HUES6 (cell line): ENCODE measurements around the gene C10orf62.
"Not testable (repeated sequence)": the region's sequence is repeated elsewhere in the genome, so short reads cannot be mapped to it uniquely, and the experiment has no call there.

Experiments used
- H3K27ac ChIP-seq: 2 replicates; pipeline ENCODE4 v1.7.0; 2013; ENCODE audit warnings: low read depth, mild to moderate bottlenecking, low read length, inconsistent platforms
- H3K27me3 ChIP-seq: 2 replicates; pipeline ENCODE4 v1.6.1; 2013; ENCODE audit warnings: low read length; ENCODE audit not compliant: control insufficient read depth, insufficient read depth
- H3K36me3 ChIP-seq: 2 replicates; pipeline ENCODE4 v1.6.1; 2013; ENCODE audit warnings: low read length; ENCODE audit not compliant: control insufficient read depth, insufficient read depth
- H3K4me1 ChIP-seq: 2 replicates; pipeline ENCODE4 v1.6.1; 2013; ENCODE audit warnings: low read length; ENCODE audit not compliant: control insufficient read depth, insufficient read depth
- H3K4me3 ChIP-seq: 2 replicates; pipeline ENCODE4 v1.5.1; 2013; ENCODE audit warnings: low read depth, low read length
- H3K9ac ChIP-seq: one replicate; pipeline ENCODE4 v1.6.1; 2013; ENCODE audit warnings: mild to moderate bottlenecking, low read length
- H3K9me3 ChIP-seq: 2 replicates; pipeline ENCODE4 v1.6.1; 2013; ENCODE audit warnings: low read depth, low read length; ENCODE audit not compliant: control insufficient read depth, insufficient read depth

C10orf62 gene

DNA sequence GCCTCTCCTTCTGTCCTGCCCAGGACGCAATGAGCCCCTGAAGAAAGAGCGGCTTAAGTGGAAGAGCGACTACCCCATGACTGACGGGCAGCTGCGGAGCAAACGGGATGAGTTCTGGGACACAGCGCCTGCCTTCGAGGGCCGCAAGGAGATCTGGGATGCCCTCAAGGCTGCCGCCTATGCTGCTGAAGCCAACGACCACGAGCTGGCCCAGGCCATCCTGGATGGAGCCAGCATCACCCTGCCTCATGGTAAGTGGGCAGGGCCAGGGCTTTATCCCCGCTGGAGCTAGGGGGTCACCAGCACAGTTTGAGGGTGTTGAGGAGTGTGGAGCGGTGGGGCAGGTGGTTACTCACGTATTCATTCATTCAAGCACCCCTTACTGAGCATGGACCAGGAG, 21.6 kb upstream of the C10orf62 start:
- Histone ChIP-seq H3K9ac (no peak overlapping the region), H3K4me1 (0 out of 2 replicates have a peak, but pooled peaks cover 6% of the 10 kb centered on the region), H3K27ac (no peak overlapping the region), H3K27me3 (no peaks in the 10 kb centered on the region), H3K9me3 (no peaks in the 10 kb centered on the region), H3K36me3 (peaks cover 27% of the 10 kb centered on the region), H3K4me3 (no peak overlapping the region)

DNA sequence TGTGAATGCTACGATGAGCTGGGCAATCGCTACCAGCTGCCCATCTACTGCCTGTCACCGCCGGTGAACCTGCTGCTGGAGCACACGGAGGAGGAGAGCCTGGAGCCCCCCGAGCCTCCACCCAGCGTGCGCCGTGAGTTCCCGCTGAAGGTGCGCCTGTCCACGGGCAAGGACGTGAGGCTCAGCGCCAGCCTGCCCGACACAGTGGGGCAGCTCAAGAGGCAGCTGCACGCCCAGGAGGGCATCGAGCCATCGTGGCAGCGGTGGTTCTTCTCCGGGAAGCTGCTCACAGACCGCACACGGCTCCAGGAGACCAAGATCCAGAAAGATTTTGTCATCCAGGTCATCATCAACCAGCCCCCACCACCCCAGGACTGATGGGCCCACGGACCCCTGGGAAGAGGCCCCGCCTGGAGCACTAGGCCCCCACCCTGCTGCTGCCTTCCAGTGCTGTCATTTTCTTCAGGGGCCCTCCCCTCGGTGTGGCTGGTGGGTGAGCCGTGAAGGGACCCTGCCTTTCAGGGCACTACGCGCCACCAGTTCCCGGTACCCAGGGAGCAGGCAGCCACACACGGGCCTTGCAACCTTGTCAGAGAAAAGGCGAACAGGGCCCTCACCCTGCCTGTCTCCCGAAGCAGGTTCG, 19.3 kb upstream of the C10orf62 start:
- peaks cover 27% of the 10 kb centered on the region for H3K36me3 ChIP-seq
- no peak overlapping the region for H3K4me3 ChIP-seq
- no peaks in the 10 kb centered on the region for H3K9me3 ChIP-seq
- no peak overlapping the region for H3K9ac ChIP-seq
- 0 out of 2 replicates have a peak overlapping the region, but pooled peaks have one; percentile 28 for H3K27ac ChIP-seq
- H3K27me3 ChIP-seq: no peaks in the 10 kb centered on the region
- peaks cover 16% of the 10 kb centered on the region for H3K4me1 ChIP-seq

DNA sequence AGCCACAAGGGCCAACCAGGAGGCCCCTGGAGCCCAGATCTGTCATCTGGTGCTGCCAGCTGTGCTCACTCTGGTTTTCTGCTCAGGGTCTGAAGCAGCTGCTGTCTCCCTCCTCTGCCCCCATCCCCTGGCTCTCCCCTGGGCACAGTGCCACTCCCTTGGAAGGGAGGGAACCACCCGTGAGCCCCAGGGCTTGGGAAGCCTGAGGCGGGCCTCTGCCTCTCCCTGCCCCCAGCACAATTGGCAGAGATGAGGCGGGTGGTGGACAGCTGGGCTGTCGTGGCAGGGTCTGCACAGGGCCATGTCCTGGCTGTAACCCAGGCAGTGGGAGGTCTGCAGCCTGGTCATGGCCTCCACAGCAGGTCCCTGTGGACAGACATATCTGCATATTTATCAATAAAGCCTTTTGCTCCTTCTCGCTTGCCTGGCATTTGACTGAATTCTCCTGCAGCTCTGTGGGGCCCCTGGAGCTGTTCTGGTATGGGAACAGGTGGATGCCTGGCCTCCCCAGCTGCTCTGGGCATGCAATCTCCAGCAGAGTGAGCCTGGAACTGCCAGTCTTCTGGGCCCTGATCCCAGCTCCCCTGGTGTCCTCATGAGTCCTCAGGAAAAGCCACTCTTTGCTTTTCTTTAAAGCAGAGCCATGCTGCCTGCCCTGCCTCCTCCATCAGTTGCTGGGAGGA, 18.6 kb upstream of the C10orf62 start:
- Histone ChIP-seq H3K9ac (peak overlapping the region; percentile 20), H3K4me1 (peaks cover 16% of the 10 kb centered on the region)

DNA sequence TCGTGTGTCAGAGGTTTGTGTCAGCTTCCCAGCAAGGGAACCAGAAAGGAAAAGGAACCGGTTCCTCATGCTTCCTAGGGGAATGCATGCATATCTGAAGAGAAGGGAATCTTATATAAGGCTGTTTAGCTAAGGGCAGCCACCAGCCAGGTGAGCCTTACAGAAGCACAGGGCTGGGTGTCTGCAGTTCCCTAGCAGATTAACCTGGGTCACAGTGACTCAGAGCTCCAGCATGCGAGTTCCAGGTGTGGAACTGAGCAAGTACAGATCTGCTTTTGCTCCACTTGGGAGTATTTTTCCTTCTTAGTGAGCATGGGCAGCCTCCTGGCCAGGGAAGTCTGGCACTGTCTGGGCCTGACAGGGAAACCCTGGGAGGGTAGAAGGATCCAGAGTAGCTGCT, 17.9 kb upstream of the C10orf62 start:
- no peaks in the 10 kb centered on the region for H3K27me3 ChIP-seq
- no peaks in the 10 kb centered on the region for H3K9me3 ChIP-seq
- H3K4me3 ChIP-seq: no peak overlapping the region
- peaks cover 16% of the 10 kb centered on the region for H3K4me1 ChIP-seq
- peak overlapping the region; percentile 20 for H3K9ac ChIP-seq
- H3K36me3 ChIP-seq: peaks cover 27% of the 10 kb centered on the region
- H3K27ac ChIP-seq: no peak overlapping the region

More for the DNA sequence above, 18.6 kb upstream of the C10orf62 start:
- H3K4me3 ChIP-seq: no peak overlapping the region
- no peaks in the 10 kb centered on the region for H3K27me3 ChIP-seq
- peaks cover 27% of the 10 kb centered on the region for H3K36me3 ChIP-seq
- H3K9me3 ChIP-seq: no peaks in the 10 kb centered on the region
- no peak overlapping the region for H3K27ac ChIP-seq

DNA sequence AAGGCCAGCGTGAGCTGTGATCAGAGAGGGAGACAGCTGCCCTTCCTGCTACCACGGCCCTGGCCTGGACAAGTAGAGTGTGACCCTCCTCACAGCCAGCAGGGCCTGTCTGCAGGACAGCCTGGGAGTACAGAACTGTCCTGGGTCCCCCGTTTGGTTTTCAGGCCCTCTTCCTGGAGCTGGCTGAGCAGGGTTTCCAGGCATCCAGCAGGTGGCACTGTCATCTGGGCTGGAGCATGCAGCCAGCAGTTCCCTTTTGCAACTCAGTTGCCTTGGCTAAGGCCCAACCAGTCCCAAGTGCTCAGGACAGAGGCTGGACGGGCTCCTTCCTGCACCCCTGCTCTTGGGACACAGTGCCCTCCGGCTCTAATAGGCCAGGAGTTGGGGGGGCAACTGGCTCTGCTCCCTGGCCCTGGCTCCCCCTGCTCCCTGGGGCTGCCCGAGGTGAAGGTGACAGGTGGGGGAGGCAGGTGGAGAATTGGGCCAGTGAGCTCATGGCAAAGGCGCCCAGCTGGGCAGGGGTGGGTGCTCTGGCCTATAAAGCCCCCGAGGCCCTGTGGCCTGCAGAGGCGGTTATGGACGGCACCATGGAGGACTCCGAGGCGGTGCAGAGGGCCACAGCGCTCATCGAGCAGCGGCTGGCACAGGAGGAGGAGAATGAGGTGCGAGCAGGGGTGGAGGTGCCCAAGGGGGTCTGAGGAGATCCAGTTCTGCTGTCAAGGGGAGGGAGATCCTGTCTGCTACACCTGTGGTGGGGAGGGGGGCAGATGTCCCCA, 17.1 kb upstream of the C10orf62 start, which contains the start of gene ANKRD2:
ANKRD2 (plus strand) TSS at position 566 of the 776 bp plus-strand sequence; CDS start at position 576, 10 bp downstream.
- Histone ChIP-seq H3K9me3 (no peaks in the 10 kb centered on the region), H3K27me3 (no peaks in the 10 kb centered on the region), H3K4me3 (no peak within 1 kb of the TSS), H3K9ac (no peak within 1 kb of the TSS), H3K36me3 (peaks cover 27% of the 10 kb centered on the region), H3K27ac (no peak within 1 kb of the TSS), H3K4me1 (peaks cover 16% of the 10 kb centered on the region)

DNA sequence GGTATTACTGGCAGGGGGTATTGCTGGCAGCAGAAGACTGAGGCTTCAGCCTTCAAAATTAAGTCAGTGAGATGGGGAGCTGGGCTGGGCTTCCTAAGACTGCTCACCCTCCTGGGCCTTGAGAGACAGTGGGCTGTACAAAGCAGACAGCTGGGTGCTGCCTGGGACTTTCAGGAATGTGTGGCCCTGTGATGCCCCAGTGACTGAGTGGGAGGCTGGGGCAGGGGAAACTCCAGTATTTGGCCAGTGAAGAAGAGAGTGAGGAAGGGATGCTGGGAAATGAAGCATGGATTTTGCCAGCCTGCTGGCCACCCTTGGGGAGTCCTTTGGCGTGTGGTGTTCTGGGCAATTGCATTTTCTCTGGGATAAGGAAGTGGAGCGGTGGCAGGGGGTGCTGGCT, 16.5 kb upstream of the C10orf62 start:
- Histone ChIP-seq H3K9me3 (no peaks in the 10 kb centered on the region), H3K4me3 (no peak overlapping the region), H3K27ac (no peak overlapping the region), H3K27me3 (no peaks in the 10 kb centered on the region), H3K4me1 (peaks cover 16% of the 10 kb centered on the region), H3K36me3 (peaks cover 25% of the 10 kb centered on the region), H3K9ac (no peak overlapping the region)

DNA sequence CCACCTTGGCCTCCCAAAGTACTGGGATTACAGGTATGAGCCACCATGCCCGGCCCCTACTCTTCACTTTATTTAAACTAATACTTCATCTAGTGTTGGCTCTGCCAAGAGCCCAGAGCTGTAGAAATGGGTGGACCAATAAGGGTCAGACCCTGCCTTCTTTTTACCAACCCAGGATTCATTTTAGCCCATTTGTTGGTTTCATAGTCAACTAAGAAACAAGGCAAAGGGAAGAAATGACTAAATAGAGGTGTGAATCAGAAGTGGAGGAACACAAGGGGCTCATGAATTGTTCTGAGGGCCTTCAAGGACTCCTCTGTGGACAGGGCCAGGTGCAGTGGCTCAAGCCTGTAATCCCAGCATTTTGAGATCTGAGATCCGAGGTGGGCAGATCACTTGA, 15.8 kb upstream of the C10orf62 start:
- no peak overlapping the region for H3K27ac ChIP-seq
- no peak overlapping the region for H3K4me3 ChIP-seq
- H3K27me3 ChIP-seq: no peaks in the 10 kb centered on the region
- no peak overlapping the region for H3K9ac ChIP-seq
- no peaks in the 10 kb centered on the region for H3K9me3 ChIP-seq
- peaks cover 22% of the 10 kb centered on the region for H3K36me3 ChIP-seq
- peaks cover 16% of the 10 kb centered on the region for H3K4me1 ChIP-seq

DNA sequence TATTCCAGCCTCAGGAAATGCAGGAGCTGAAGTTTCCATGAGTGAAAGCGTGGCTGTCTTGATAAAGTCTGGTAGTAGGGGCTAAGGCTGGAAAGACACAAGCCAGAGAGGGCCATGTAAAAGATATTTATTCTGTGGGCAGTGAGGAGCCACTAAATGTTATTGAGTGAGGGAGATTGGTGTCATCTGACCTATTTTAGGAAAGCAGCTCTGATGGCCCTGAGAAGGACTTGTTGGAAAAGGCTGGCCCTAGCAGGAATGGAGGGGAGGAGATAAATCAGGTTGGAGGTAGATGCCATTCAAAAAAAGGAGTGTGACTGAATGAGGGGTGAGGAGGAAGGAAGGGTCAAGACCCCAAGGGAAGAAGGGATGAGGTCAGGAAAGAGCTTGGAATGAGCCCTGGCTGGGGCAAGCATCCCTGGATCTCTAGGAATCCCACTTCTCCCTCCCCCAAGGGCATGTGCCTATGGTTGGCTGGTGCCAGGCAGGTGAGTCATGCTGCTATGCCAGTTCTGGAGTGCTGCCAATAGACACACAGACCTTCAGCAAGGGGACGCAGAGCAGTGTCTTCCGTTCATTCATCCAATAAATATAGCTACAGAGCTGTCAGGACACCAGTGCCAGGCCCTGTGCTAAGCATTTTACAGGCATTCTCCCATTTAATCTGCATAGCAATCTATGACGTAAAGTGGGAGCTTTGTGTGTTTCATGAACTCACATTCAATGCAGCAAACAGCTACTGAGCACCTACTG, 15.0 kb upstream of the C10orf62 start:
- Histone ChIP-seq H3K9ac (peak overlapping the region; percentile 48), H3K36me3 (peaks cover 15% of the 10 kb centered on the region), H3K9me3 (no peaks in the 10 kb centered on the region), H3K4me3 (no peak overlapping the region), H3K27me3 (no peaks in the 10 kb centered on the region), H3K27ac (0 out of 2 replicates have a peak overlapping the region, but pooled peaks have one; percentile 8), H3K4me1 (peaks cover 16% of the 10 kb centered on the region)

DNA sequence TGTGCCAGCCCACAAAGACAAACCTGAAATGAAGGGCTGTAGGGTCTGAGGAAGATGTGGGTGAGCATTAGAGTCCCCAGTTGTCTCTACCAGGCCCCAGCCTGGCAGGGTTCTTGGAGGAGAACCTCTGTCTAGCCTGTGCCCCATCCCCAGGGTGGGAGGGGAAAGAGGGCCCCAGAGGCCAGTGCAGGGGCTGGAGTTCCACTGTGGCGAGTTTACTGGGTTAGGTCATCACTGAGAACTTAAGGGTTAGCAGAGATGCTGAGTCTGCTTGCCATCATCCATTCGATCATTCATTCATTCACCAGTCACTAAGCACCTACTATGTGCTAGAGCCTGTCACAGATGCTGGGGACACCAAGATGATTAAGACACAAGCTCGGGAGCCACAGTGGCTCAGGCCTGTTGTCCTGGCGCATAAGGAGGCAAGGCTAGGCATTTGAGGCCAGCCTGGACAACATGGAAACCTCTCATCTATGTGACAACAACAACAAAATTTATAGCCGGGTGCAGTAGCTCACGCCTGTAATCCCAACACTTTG, 14.3 kb upstream of the C10orf62 start:
- Histone ChIP-seq H3K9ac (peak overlapping the region; percentile 48), H3K4me3 (no peak overlapping the region), H3K9me3 (no peaks in the 10 kb centered on the region), H3K36me3 (peaks cover 9% of the 10 kb centered on the region; the same call in 1 of the 2 replicates), H3K4me1 (peaks cover 16% of the 10 kb centered on the region), H3K27ac (no peak overlapping the region), H3K27me3 (no peaks in the 10 kb centered on the region)

DNA sequence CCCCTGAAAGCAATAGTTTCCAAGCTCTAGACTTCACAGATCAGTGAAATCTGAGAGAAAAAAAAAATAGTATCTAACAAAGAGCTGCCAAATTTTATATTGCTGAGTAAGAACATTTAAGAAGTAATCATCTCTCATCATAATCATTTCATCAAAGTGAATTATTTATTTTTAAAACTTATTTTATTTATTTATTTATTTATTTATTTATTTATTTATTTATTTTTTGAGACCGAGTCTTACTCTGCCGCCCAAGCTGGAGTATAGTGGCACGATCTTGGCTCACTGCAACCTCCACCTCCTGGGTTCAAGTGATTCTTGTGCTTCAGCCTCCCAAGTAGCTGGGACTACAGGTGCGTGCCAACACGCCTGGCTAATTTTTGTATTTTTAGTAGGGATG, 13.0 kb upstream of the C10orf62 start:
- H3K4me1 ChIP-seq: peaks cover 16% of the 10 kb centered on the region
- not testable (repeated sequence) for H3K4me3 ChIP-seq, H3K9ac ChIP-seq, H3K36me3 ChIP-seq, H3K27me3 ChIP-seq, H3K9me3 ChIP-seq, H3K27ac ChIP-seq
